ENCODE data around the gene NKAIN1. TPM values are rescaled to one million over a fixed set of nuclear protein-coding genes. Genes with fewer than 3 reads are reported as not detected.

The NKAIN1 gene
- total RNA-seq, 1 experiment from 2014 or later = 36.8 TPM

DNA sequence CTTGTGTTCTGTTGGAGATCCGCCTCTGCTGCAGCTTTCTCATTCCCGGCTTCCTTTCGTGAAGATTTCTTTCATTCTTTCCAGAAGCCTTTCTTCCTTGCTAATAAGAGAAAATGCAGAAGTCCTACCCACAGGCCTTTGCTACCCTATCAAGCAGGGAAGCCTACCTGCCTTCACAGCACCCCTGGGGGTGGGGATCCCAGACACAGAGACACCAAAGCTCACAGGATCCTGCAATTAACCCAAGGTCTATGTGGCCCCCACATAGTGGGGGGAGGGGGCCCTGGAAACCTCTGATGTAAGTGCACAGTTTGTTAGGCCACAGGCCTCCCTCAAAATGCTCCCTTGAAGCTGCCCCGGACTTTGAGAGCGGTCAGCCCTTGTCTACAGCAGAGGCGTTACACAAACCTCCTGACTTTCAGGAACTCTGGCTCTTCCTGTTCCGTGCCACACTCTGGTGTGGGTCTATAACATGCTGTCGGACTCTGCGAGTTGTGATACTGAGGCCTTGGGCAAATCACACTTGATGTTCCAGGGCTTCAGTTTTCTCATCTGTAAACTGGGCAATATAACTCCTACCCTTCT lies 31.2 kb downstream of the NKAIN1 start (continued):
- no peak for TF ChIP-seq SMAD3 (CRISPR knock-in tag; IDR thresholded peaks at IDR 0.05; ENCODE audit: borderline replicate concordance)

DNA sequence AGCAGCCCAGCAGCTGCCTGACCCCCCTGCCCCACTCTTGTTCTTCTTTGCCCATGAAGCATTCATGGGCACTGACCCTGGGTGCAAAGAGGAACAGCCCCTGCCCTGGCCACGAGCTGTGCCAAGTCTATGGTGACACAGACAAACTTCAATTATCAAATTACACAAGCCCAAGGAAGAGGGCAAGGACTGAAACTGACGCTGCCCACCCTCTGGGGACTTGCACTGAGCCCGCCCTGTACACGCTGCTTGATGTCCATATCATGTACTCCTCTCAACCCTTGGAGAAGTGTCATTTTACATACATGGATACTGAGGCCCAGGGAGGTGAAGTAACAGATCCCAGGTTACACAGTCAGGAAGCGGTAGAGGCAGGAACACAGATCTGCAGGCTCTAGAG lies 32.1 kb downstream of the NKAIN1 start:
- TF ChIP-seq ZNF232 (CRISPR knock-in tag; IDR thresholded peaks at IDR 0.05) (no peak), FOXJ3 (CRISPR knock-in tag; IDR thresholded peaks at IDR 0.05; ENCODE audit: borderline replicate concordance) (no peak), GRHL2 (CRISPR knock-in tag; IDR thresholded peaks at IDR 0.05; ENCODE audit: insufficient replicate concordance, severe bottlenecking) (no peak), NFATC4 (CRISPR knock-in tag; IDR thresholded peaks at IDR 0.05) (no peak), FOXP1 (CRISPR knock-in tag; IDR thresholded peaks at IDR 0.05; ENCODE audit: borderline replicate concordance) (no peak), ELF4 (CRISPR knock-in tag; IDR thresholded peaks at IDR 0.05; ENCODE audit: low read depth) (no peak), ZNF138 (CRISPR knock-in tag; conservative IDR thresholded peaks at IDR 0.05) (no peak), ZNF416 (CRISPR knock-in tag; IDR thresholded peaks at IDR 0.05) (no peak)
- TF ChIP-seq, protein P1, sequence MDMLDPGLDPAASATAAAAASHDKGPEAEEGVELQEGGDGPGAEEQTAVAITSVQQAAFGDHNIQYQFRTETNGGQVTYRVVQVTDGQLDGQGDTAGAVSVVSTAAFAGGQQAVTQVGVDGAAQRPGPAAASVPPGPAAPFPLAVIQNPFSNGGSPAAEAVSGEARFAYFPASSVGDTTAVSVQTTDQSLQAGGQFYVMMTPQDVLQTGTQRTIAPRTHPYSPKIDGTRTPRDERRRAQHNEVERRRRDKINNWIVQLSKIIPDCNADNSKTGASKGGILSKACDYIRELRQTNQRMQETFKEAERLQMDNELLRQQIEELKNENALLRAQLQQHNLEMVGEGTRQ (CRISPR knock-in tag; IDR thresholded peaks at IDR 0.05) = no peak
- TF ChIP-seq, protein P2, sequence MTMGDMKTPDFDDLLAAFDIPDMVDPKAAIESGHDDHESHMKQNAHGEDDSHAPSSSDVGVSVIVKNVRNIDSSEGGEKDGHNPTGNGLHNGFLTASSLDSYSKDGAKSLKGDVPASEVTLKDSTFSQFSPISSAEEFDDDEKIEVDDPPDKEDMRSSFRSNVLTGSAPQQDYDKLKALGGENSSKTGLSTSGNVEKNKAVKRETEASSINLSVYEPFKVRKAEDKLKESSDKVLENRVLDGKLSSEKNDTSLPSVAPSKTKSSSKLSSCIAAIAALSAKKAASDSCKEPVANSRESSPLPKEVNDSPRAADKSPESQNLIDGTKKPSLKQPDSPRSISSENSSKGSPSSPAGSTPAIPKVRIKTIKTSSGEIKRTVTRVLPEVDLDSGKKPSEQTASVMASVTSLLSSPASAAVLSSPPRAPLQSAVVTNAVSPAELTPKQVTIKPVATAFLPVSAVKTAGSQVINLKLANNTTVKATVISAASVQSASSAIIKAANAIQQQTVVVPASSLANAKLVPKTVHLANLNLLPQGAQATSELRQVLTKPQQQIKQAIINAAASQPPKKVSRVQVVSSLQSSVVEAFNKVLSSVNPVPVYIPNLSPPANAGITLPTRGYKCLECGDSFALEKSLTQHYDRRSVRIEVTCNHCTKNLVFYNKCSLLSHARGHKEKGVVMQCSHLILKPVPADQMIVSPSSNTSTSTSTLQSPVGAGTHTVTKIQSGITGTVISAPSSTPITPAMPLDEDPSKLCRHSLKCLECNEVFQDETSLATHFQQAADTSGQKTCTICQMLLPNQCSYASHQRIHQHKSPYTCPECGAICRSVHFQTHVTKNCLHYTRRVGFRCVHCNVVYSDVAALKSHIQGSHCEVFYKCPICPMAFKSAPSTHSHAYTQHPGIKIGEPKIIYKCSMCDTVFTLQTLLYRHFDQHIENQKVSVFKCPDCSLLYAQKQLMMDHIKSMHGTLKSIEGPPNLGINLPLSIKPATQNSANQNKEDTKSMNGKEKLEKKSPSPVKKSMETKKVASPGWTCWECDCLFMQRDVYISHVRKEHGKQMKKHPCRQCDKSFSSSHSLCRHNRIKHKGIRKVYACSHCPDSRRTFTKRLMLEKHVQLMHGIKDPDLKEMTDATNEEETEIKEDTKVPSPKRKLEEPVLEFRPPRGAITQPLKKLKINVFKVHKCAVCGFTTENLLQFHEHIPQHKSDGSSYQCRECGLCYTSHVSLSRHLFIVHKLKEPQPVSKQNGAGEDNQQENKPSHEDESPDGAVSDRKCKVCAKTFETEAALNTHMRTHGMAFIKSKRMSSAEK (CRISPR knock-in tag; IDR thresholded peaks at IDR 0.05; ENCODE audit: borderline replicate concordance) = no peak
- TF ChIP-seq, protein P3, sequence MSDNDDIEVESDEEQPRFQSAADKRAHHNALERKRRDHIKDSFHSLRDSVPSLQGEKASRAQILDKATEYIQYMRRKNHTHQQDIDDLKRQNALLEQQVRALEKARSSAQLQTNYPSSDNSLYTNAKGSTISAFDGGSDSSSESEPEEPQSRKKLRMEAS (CRISPR knock-in tag; IDR thresholded peaks at IDR 0.05) = no peak
- TF ChIP-seq, protein P4, sequence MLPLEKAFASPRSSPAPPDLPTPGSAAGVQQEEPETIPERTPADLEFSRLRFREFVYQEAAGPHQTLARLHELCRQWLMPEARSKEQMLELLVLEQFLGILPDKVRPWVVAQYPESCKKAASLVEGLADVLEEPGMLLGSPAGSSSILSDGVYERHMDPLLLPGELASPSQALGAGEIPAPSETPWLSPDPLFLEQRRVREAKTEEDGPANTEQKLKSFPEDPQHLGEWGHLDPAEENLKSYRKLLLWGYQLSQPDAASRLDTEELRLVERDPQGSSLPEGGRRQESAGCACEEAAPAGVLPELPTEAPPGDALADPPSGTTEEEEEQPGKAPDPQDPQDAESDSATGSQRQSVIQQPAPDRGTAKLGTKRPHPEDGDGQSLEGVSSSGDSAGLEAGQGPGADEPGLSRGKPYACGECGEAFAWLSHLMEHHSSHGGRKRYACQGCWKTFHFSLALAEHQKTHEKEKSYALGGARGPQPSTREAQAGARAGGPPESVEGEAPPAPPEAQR (CRISPR knock-in tag; IDR thresholded peaks at IDR 0.05) = no peak
- no peak overlapping the region for H3K4me3 Mint-ChIP-seq
- CTCF ChIA-PET = interaction anchor here (1.3 to 2.5 kb wide), 2 partner anchors 12 to 26 kb away, joined by 8 read pairs; no protein-coding TSS in a partner anchor

DNA sequence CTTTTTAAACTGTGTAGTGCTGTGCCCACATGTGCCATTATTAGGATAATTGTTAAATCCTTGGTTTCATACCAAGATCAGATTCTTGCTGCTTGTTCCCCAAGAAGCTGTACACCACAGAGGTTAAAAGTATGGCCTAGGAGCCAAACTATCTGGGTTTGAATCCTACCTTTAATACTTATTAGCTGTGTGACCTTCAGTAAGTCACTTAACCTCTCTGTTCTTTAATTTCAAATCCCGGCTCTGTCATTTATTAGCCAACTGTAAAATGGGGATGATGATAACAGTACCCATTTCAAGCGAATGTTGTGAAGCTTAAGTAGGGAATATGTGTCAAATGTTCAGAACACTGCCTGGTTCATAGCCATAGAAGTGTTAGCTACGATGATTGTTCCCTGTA lies 32.6 kb downstream of the NKAIN1 start:
- Mint-ChIP-seq H3K9me3 (no peaks in the 10 kb centered on the region), H3K36me3 (no peaks in the 10 kb centered on the region), H3K4me3 (no peak overlapping the region), H3K27me3 (ENCODE audit: low read depth) (no peaks in the 10 kb centered on the region), H3K27ac (no peak overlapping the region), H3K4me1 (no peaks in the 10 kb centered on the region)
- ATAC-seq = no peak
- TF ChIP-seq FOXJ3 (CRISPR knock-in tag; IDR thresholded peaks at IDR 0.05; ENCODE audit: borderline replicate concordance) (no peak), ATF1 (CRISPR knock-in tag; IDR thresholded peaks at IDR 0.05) (no peak), RELA (CRISPR knock-in tag; IDR thresholded peaks at IDR 0.05; ENCODE audit: borderline replicate concordance) (no peak), RORB (CRISPR knock-in tag; IDR thresholded peaks at IDR 0.05) (no peak), ZNF671 (CRISPR knock-in tag; IDR thresholded peaks at IDR 0.05) (no peak), NFATC4 (CRISPR knock-in tag; IDR thresholded peaks at IDR 0.05) (no peak)
- TF ChIP-seq, protein P5, sequence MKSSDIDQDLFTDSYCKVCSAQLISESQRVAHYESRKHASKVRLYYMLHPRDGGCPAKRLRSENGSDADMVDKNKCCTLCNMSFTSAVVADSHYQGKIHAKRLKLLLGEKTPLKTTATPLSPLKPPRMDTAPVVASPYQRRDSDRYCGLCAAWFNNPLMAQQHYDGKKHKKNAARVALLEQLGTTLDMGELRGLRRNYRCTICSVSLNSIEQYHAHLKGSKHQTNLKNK (CRISPR knock-in tag; IDR thresholded peaks at IDR 0.05) = no peak
- TF ChIP-seq, protein P4 (CRISPR knock-in tag; IDR thresholded peaks at IDR 0.05) = no peak
- TF ChIP-seq, protein P6, sequence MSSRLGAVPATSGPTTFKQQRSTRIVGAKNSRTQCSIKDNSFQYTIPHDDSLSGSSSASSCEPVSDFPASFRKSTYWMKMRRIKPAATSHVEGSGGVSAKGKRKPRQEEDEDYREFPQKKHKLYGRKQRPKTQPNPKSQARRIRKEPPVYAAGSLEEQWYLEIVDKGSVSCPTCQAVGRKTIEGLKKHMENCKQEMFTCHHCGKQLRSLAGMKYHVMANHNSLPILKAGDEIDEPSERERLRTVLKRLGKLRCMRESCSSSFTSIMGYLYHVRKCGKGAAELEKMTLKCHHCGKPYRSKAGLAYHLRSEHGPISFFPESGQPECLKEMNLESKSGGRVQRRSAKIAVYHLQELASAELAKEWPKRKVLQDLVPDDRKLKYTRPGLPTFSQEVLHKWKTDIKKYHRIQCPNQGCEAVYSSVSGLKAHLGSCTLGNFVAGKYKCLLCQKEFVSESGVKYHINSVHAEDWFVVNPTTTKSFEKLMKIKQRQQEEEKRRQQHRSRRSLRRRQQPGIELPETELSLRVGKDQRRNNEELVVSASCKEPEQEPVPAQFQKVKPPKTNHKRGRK (CRISPR knock-in tag; IDR thresholded peaks at IDR 0.05; ENCODE audit: borderline replicate concordance) = no peak
- ChIA-PET CTCF (interaction anchor here (1.2 to 2.5 kb wide), 3 partner anchors 12 to 26 kb away, joined by 5 to 8 read pairs (median 8); no protein-coding TSS in a partner anchor), POLR2A (no interaction called here)
- DNase-seq (ENCODE audit: low spot score) = no peak

More for the DNA sequence above, 32.1 kb downstream of the NKAIN1 start:
- H3K4me1 Mint-ChIP-seq = no peaks in the 10 kb centered on the region
- no peak overlapping the region for H3K27ac Mint-ChIP-seq
- H3K36me3 Mint-ChIP-seq = no peaks in the 10 kb centered on the region
- no peaks in the 10 kb centered on the region for H3K9me3 Mint-ChIP-seq
- H3K27me3 Mint-ChIP-seq (ENCODE audit: low read depth) = no peaks in the 10 kb centered on the region
- DNase-seq (ENCODE audit: low spot score) (no peak), ATAC-seq (no peak)
- POLR2A ChIA-PET = interaction anchor here (0.6 kb wide), 1 partner anchor 854 kb away, joined by 4 read pairs; no protein-coding TSS in a partner anchor
